Effector CD4-positive, alpha-beta T cell (primary cell): Measurements from ENCODE around the gene CCDC117.
"Not testable (repeated sequence)": the region's sequence is repeated elsewhere in the genome, so short reads cannot be mapped to it uniquely, and the experiment has no call there.

ENCODE experiments used
- DNase-seq: peaks from one replicate; pipeline ENCODE4 v3.0.0-alpha.2; 2020

Gene CCDC117

DNA sequence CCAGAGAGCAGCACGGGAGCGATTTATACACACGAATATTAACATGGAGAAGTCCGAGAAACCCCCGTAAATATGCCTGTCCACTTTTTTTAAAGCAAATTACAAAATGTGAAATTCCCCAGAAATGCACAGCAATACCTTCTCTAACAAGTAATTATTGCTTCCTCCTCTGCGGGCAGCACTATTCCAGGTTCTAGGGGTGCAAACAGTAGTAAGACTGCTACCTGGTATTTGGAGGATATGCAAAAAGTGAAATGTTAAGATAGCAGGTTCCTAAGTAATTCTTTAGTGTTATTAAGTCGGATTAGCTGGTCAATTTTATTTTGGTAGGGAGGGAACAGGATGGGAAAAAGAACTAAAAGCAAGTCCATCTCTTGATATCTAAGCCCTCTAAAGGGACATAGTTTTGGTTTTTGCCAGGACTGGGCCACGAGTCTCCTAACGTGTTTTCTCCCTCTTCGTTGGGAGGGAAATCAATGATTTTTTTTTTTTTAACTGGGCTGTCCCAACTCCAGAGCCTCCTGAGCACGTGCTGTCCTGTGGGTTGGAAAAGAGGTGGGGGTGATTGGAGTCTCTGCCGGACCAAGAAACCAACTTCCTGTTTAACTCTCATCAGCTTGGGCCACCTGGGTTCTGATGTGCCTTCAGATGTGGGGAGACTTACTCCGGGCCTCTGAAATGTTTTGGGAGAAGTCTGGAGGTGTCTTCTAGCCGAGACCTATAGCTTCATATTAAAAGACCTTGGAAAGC is 29.5 kb downstream of the CCDC117 start:
- no peak for DNase-seq

DNA sequence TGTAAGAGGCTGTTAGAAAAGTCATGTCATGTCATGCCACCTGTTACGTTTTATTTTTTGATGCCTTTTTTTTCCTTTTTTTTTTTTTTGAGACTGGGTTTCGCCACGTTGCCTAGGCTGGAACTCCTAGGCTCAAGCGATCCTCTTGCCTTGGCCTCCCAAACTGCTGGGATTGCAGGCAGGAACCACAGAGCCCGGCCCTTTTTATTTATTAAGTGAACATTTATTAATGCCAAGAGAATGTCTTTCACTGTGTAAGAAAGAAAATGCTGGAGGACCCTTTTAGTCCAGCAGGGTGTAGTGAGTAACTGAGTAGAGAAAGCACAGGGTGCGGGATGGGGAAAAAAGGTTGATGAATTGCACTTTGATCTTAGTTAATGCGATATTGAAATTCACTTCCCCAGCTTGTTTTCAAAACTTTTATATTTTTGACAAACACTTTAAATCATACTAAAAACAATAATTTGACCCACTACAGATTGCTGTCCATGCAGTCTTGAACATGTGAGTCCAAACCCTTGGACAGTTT is 30.2 kb downstream of the CCDC117 start:
- DNase-seq = no peak

DNA sequence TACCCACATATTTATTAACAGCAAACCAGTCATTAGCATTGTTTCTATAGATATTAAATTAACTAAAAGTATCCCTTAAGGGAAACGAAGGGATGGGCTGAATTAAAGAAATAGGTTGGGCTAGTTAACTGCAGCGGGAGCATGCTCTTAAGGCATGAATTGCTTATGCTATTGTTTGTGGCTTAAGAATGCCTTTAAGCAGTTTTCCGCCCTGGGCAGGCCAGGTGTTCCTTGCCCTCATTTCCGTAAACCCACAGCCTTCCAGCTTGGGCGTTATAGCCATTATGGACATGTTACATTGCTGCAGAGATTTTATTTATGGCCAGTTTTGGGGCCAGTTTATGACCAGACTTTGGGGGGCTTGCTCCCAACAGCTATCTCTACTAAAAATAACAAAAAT is 32.9 kb downstream of the CCDC117 start:
- not testable (repeated sequence) for DNase-seq

- DNase-seq = no peak
These were observed 36.3 kb downstream of the CCDC117 start for GRCh38 chr22:28808716-28809355.

DNA sequence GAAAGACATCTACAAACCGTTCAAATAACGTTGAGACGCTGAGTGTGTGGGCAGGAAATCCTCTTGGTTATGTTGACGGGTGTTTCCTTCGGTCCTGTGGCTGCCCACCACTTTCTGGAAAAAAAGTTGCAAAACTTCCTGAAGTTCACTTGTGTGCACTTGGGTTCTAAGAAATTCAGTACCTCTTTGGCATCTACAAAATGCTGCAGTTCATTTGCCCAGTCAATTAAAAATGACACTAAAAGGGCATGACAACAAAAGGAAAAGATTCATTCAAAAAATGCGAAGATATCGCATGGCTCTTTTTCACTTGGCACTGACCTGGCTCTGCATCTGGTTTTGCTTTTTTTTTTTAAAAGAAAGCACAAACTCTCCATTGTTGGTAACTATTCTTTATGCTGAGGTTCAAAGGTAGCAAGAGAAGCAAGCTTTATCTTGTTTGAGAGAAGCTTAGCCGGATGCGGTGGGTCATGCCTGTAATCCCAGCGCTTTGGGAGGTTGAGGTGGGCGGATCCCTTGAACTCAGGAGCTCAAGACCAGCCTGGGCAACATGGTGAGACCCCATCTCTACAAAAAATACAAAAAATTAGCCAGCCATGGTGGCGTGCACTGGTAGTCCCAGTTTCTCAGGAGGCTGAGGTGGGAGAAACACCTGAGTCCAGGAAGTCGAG is 38.5 kb downstream of the CCDC117 start:
- DNase-seq = peak; percentile 17

GRCh38 chr22:28812516-28812915 is 40.0 kb downstream of the CCDC117 start:
- DNase-seq = no peak

- DNase-seq = no peak
These were observed 41.5 kb downstream of the CCDC117 start for GRCh38 chr22:28813772-28814518.

DNA sequence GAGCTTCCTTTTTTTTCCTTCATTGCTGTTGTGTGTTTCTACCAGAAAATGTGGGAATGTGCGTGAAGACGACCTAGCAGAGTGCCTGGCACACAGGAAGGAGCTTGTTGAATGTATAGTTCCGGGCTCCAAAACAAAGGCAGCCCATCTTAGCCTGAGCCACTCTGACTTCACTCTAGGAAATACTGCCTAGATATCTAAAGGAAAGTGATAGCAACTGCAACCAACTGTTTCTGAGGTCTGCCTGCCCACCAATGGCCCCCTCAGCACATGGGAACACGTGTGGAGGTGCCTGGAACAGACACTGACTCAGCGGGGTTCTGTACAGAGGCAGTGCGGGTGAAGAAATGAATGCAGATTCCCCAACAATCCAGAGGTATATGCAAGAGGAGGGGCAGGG is 42.6 kb downstream of the CCDC117 start:
- DNase-seq = no peak

- DNase-seq = no peak
These were observed 43.2 kb downstream of the CCDC117 start for GRCh38 chr22:28815729-28816128.

DNA sequence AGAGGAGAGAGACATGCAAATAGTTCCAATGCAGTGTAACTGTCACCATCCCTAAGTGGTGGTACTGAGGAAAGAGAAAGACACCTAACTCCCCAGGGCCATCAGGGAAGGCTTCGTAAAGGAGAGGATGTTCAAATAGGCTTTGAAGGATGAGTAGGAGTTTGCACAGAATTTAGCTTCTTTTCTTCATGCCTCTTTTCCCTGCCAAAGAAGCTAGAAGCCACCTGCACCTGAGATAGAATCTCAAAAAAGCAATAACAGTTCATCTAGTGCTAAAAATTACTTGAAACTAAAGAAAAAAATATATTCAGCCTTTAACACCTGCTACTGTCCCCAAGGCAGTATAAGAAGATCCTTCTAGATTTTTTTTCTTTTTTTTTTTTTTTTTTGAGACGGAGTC is 44.6 kb downstream of the CCDC117 start:
- DNase-seq = no peak

DNA sequence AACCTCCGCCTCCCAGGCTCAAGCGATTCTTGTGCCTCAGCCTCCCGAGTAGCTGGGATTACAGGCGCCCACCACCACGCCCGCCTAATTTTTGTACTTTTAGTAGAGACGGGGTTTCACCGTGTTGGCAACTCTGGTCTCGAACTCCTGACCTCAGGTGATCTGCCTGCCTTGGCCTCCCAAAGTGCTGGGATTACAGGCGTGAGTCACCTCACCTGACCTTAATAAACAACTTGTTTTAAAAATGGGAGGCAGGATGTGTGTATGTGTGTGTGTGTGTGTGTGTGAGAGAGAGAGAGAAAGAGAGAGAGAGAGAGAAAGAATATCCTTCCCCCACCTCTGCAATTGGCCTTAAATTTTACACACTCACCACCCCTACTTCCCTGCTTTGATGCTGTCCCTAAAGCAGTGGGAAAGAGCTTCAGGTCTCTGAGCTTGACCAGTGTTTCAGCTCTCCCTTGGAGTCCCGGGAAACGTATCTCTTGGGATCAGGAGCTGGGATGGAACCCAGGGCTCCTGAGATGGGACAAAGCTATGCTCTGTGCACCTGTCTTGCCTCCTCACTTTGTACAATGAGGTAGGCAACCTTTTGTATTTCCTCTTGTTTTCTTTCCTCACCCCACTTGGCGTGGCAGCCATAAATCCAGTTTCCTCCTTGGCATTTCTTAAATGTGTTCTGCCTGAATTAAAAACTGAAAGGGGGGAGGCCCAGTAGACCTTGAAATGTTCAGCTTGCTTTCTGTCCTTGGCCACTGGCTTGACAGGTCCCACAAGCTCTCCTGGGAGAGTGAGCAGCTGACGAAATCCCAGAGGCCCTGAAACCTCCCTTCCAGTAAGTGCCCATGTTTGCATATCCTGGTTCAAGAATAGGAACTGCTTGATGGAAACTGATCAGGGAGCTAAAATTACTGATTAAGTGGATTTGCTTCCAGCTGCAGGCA is 45.7 kb downstream of the CCDC117 start:
- no peak for DNase-seq

DNA sequence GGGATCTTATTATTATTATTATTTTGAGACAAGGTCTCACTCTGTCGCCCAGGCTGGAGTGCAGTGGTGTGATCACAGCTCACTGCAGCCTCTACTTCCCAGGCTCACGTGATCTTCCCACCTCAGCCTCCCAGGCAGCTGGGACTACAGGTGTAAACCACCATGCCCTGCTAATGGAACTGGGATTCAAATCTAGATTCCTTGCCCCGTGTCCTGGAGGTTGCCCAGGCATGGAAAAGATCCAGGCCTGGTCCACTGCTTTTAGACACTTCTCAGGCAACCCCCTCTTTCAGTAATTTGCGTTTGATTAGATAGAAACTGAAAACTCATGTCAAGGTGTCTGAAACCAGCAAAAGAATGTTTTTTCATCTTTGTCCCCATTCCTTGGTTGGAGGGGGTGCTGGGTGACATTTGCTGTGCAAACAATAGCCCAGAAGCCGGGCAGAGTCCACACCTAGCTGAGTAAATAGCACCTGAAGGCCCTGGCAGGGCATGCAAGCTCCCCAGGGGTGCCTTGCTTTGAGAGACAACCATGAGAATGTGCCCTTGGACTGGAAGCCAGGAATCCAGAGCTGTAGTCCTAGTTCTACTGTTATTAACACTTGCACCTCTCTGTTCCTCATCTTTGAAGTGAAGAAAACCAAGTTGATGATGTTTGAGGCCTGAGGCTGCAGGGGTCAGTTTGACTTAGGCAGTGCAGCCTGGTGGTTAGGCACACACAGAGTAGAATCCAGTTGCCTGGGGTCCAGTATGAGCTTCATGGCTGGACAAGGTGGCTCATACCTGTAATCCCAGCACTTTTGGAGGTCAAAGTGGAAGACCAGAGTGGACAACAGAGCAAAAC is 47.0 kb downstream of the CCDC117 start:
- no peak for DNase-seq

DNA sequence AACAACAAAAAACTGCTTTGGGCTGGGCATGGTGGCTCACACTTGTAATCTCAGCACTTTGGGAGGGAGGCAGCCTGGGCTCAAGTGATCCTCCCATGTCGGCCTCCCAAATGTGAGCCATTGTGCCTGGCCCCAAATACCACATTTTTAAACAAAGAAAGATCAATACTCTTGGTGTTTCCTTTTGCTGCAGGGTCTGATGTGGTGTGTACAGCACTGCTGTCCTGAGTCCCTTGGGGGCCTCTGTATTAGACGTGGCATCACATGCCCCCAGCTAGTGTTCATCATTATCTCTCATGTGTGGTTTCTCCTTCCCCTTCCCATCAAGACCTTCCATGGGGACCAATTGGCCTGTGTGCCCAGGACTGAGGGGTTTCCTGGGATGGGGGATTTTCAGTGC is 48.4 kb downstream of the CCDC117 start:
- no peak for DNase-seq

GRCh38 chr22:28821452-28821851 is 49.0 kb downstream of the CCDC117 start:
- DNase-seq = no peak

- DNase-seq = no peak
These were observed 50.5 kb downstream of the CCDC117 start for GRCh38 chr22:28822930-28823551.

DNA sequence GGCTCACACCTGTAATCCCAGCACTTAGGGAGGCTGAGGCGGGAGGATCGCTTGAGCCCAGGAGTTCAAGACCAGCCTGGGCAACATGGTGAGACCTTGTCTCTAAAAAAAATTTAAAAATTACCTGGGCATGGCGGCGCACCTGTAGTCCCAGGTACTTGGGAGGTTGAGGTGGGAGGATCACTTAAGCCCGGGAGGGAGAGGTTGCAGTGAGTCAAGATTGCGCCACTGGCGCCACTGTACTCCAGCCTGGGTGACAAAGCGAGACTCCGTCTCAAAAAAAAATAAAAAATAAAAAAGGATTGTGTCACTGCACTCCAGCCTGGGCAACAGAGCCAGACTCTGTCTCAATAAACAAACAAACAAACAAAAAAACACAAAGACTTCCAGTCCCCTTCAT is 52.0 kb downstream of the CCDC117 start:
- not testable (repeated sequence) for DNase-seq

- not testable (repeated sequence) for DNase-seq
These were observed 53.9 kb downstream of the CCDC117 start for GRCh38 chr22:28826430-28826829.

GRCh38 chr22:28826921-28827320 is 54.4 kb downstream of the CCDC117 start:
- no peak for DNase-seq

- DNase-seq = peak; percentile 64
These were observed 57.1 kb downstream of the CCDC117 start for GRCh38 chr22:28829358-28830181.
